Osteocyte (in vitro differentiated cells): ENCODE measurements around the gene SOX4. TPM values are rescaled to one million over a fixed set of nuclear protein-coding genes. Genes with fewer than 3 reads are reported as not detected.
A peak's percentile ranks its signal among the peaks of the same experiment; 100 is the strongest.

Experiments
- DNase-seq: peaks from one replicate; pipeline ENCODE4 v3.0.0; 2021; ENCODE audit warnings: mixed read lengths; ENCODE audit not compliant: unreplicated experiment; ENCODE audit errors: extremely low spot score
- H3K27ac Mint-ChIP-seq: one replicate; pipeline ENCODE4 v1.8.0; 2021; ENCODE audit warnings: mild to moderate bottlenecking, mixed read lengths; ENCODE audit not compliant: unreplicated experiment
- H3K27me3 Mint-ChIP-seq: one replicate; pipeline ENCODE4 v1.8.0; 2021; ENCODE audit warnings: mixed read lengths; ENCODE audit not compliant: unreplicated experiment
- H3K36me3 Mint-ChIP-seq: one replicate; pipeline ENCODE4 v1.8.0; 2021; ENCODE audit warnings: mixed read lengths; ENCODE audit not compliant: unreplicated experiment
- H3K4me1 Mint-ChIP-seq: one replicate; pipeline ENCODE4 v1.8.0; 2021; ENCODE audit warnings: mixed read lengths; ENCODE audit not compliant: unreplicated experiment
- H3K4me3 Mint-ChIP-seq: one replicate; pipeline ENCODE4 v1.8.0; 2021; ENCODE audit warnings: mild to moderate bottlenecking, moderate library complexity, mixed read lengths; ENCODE audit not compliant: unreplicated experiment
- H3K9me3 Mint-ChIP-seq: one replicate; pipeline ENCODE4 v1.8.0; 2021; ENCODE audit warnings: mixed read lengths; ENCODE audit not compliant: unreplicated experiment
- total RNA-seq: library from RNA; stranded (reverse); gene quantifications from 2 replicates; pipeline ENCODE4 v1.2.1, GENCODE V29; 2021
- TF ChIP-seq, protein P1 (sequence below): fragments of 200-600 bp; sonication (generic); IDR thresholded peaks from 2 replicates; pipeline ENCODE4 v1.5.0; 2021; ENCODE audit warnings: antibody characterized with exemption, mild to moderate bottlenecking, moderate library complexity

Gene SOX4
- total RNA-seq, 1 donor from 2014 or later: 110 TPM

- no peak for DNase-seq
- Mint-ChIP-seq H3K36me3 (no peaks in the 10 kb centered on the region), H3K27ac (no peak overlapping the region), H3K9me3 (peaks cover 21% of the 10 kb centered on the region), H3K27me3 (no peaks in the 10 kb centered on the region), H3K4me3 (no peak overlapping the region), H3K4me1 (peaks cover 10% of the 10 kb centered on the region)
- TF ChIP-seq, protein P1, sequence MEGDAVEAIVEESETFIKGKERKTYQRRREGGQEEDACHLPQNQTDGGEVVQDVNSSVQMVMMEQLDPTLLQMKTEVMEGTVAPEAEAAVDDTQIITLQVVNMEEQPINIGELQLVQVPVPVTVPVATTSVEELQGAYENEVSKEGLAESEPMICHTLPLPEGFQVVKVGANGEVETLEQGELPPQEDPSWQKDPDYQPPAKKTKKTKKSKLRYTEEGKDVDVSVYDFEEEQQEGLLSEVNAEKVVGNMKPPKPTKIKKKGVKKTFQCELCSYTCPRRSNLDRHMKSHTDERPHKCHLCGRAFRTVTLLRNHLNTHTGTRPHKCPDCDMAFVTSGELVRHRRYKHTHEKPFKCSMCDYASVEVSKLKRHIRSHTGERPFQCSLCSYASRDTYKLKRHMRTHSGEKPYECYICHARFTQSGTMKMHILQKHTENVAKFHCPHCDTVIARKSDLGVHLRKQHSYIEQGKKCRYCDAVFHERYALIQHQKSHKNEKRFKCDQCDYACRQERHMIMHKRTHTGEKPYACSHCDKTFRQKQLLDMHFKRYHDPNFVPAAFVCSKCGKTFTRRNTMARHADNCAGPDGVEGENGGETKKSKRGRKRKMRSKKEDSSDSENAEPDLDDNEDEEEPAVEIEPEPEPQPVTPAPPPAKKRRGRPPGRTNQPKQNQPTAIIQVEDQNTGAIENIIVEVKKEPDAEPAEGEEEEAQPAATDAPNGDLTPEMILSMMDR: no peak
These were observed 10.9 kb upstream of the SOX4 start for GRCh38 chr6:21582651-21583050.

- Mint-ChIP-seq H3K4me3 (peak overlapping the region; percentile 95), H3K27me3 (no peaks in the 10 kb centered on the region)
These were observed 7.3 kb upstream of the SOX4 start for GRCh38 chr6:21586300-21586699.

GRCh38 chr6:21586740-21587178, 6.8 kb upstream of the SOX4 start:
- TF ChIP-seq, protein P1: no peak
- peak overlapping the region; percentile 95 for H3K4me3 Mint-ChIP-seq
- H3K27ac Mint-ChIP-seq: peak overlapping the region; percentile 93
- H3K27me3 Mint-ChIP-seq: no peaks in the 10 kb centered on the region
- no peaks in the 10 kb centered on the region for H3K36me3 Mint-ChIP-seq
- H3K9me3 Mint-ChIP-seq: peaks cover 13% of the 10 kb centered on the region
- no peak for DNase-seq
- H3K4me1 Mint-ChIP-seq: peaks cover 19% of the 10 kb centered on the region

More at GRCh38 chr6:21586300-21586699, 7.3 kb upstream of the SOX4 start:
- TF ChIP-seq, protein P1: no peak
- peaks cover 19% of the 10 kb centered on the region for H3K4me1 Mint-ChIP-seq
- H3K36me3 Mint-ChIP-seq: no peaks in the 10 kb centered on the region
- H3K27ac Mint-ChIP-seq: no peak overlapping the region
- peaks cover 13% of the 10 kb centered on the region for H3K9me3 Mint-ChIP-seq
- no peak for DNase-seq

- Mint-ChIP-seq H3K27me3 (no peaks in the 10 kb centered on the region), H3K9me3 (peaks cover 7% of the 10 kb centered on the region), H3K4me1 (peaks cover 19% of the 10 kb centered on the region), H3K36me3 (no peaks in the 10 kb centered on the region), H3K4me3 (peak overlapping the region; percentile 95), H3K27ac (peak overlapping the region; percentile 93)
- TF ChIP-seq, protein P1: peak; percentile 37
- DNase-seq: no peak
These were observed 6.2 kb upstream of the SOX4 start for GRCh38 chr6:21587179-21587960.

DNA sequence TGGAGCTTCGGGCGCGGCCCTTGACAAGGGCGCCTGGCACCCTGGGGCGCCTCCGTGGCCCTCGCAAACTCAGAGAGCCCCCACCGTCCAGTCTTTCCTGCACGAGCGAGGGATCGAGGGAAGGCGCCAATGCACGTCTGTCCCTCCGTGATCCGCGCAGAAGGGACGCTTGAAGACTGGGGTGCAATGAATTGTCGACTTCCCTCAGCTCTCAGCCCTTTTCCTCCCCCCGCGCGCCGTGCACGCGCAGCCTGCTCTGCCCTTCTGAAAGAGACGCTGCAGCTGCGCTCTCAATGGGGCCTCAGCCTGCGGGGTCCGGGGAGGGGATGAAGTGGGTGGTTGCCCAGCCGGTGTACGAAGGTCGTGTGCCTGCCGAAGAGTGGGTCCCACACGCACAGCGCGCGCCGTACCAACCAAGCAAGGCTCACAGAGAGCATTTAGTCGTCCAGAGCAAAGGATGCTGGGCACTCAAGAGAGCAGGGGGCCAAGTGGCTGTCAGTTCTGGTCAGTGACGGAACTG, 5.5 kb upstream of the SOX4 start:
- TF ChIP-seq, protein P1: no peak
- Mint-ChIP-seq H3K4me1 (peaks cover 19% of the 10 kb centered on the region), H3K9me3 (peaks cover 4% of the 10 kb centered on the region), H3K27me3 (no peaks in the 10 kb centered on the region), H3K4me3 (peak overlapping the region; percentile 95), H3K27ac (peak overlapping the region; percentile 93), H3K36me3 (no peaks in the 10 kb centered on the region)
- DNase-seq: no peak
